GM23248 (cell line): ENCODE results near the gene VPS35L. TPM values are rescaled to one million over a fixed set of nuclear protein-coding genes. Genes with fewer than 3 reads are reported as not detected.

Experiments used
- DNase-seq: peaks from one replicate; pipeline ENCODE4 v3.0.0-alpha.2; 2015
- H2AFZ ChIP-seq: fragments of 200-600 bp; sonication (generic); 2 replicates; pipeline ENCODE4 v1.6.1; 2016; ENCODE audit warnings: antibody characterized with exemption
- H3F3A ChIP-seq: fragments of 200-600 bp; sonication (generic); 2 replicates; pipeline ENCODE4 v1.6.1; 2016; ENCODE audit warnings: mild to moderate bottlenecking, antibody characterized with exemption, mixed run types; ENCODE audit not compliant: insufficient read depth
- H3K27ac ChIP-seq: fragments of 200-600 bp; sonication (generic); 2 replicates; pipeline ENCODE4 v1.5.1; 2016; ENCODE audit warnings: mild to moderate bottlenecking
- H3K27me3 ChIP-seq: fragments of 200-600 bp; sonication (generic); replicated peaks from 2 replicates; pipeline ENCODE4 v1.6.1; 2016; ENCODE audit warnings: mild to moderate bottlenecking; ENCODE audit not compliant: insufficient read depth
- H3K36me3 ChIP-seq: fragments of 200-600 bp; sonication (generic); 2 replicates; pipeline ENCODE4 v1.6.1; 2016; ENCODE audit warnings: low read depth, mild to moderate bottlenecking
- H3K4me1 ChIP-seq: fragments of 200-600 bp; sonication (generic); 2 replicates; pipeline ENCODE4 v1.6.1; 2016; ENCODE audit warnings: mild to moderate bottlenecking; ENCODE audit not compliant: insufficient read depth
- H3K4me2 ChIP-seq: fragments of 200-600 bp; sonication (generic); one replicate; pipeline ENCODE4 v1.6.1; 2016; ENCODE audit warnings: mild to moderate bottlenecking; ENCODE audit not compliant: unreplicated experiment
- H3K4me3 ChIP-seq: fragments of 200-600 bp; sonication (generic); 2 replicates; pipeline ENCODE4 v1.5.1; 2016; ENCODE audit warnings: mild to moderate bottlenecking
- H3K79me2 ChIP-seq: fragments of 200-600 bp; sonication (generic); 2 replicates; pipeline ENCODE4 v1.6.1; 2016; ENCODE audit warnings: mild to moderate bottlenecking; ENCODE audit not compliant: insufficient read depth
- H3K9ac ChIP-seq: fragments of 200-600 bp; sonication (generic); 2 replicates; pipeline ENCODE4 v1.6.1; 2016; ENCODE audit warnings: mild to moderate bottlenecking
- H3K9me2 ChIP-seq: fragments of 200-600 bp; sonication (generic); 2 replicates; pipeline ENCODE4 v1.6.1; 2016; ENCODE audit warnings: mixed run types, mild to moderate bottlenecking, moderate library complexity; ENCODE audit not compliant: insufficient read depth
- H3K9me3 ChIP-seq: fragments of 200-600 bp; sonication (generic); one replicate; pipeline ENCODE4 v1.6.1; 2017; ENCODE audit warnings: low read depth
- H4K20me1 ChIP-seq: fragments of 200-600 bp; sonication (generic); 2 replicates; pipeline ENCODE4 v1.6.0; 2016; ENCODE audit not compliant: insufficient read depth
- EZH2 ChIP-seq: fragments of 200-600 bp; sonication (generic); IDR thresholded peaks from 2 replicates; pipeline ENCODE4 v1.6.1; 2018; ENCODE audit warnings: antibody characterized with exemption, mild to moderate bottlenecking; ENCODE audit not compliant: insufficient read depth, poor library complexity, severe bottlenecking
- EZH2phosphoT487 ChIP-seq: fragments of 200-600 bp; sonication (generic); IDR thresholded peaks from 2 replicates; pipeline ENCODE4 v1.6.1; 2018; ENCODE audit warnings: antibody characterized with exemption, moderate library complexity, mild to moderate bottlenecking, low read depth; ENCODE audit not compliant: insufficient read depth
- WGBS, 2 experiments: methylation state at CpG; one replicate each; pipeline ENCODE4 v1.1.6; 2015 to 2017; ENCODE audit warnings: low lambda C conversion rate in 2 of 2, low coverage in 1 of 2; ENCODE audit errors: missing lambda C conversion rate in 2 of 2; 5-methylcytosine and 5-hydroxymethylcytosine counted together
- in situ Hi-C: fragments of 300-500 bp; cut with MboI; formaldehyde crosslinking; loops from 2 replicates; pipeline ENCODE4 v1.15.0; 2020
- polyA plus RNA-seq: library from polyadenylated mRNA; unstranded; fragments of >200 nt; fragmentation: Nextera tagmentation; extraction: Ambion mirVana; gene quantifications from 2 replicates; pipeline ENCODE4 v1.2.1, GENCODE V29; 2016
- total RNA-seq: library from RNA; depleted of rRNA; stranded (reverse); fragments of >200 nt; shearing (Covaris generic); gene quantifications from 2 replicates; pipeline ENCODE4 v1.2.3, GENCODE V29; 2014; rRNA removed

Gene VPS35L, protein sequence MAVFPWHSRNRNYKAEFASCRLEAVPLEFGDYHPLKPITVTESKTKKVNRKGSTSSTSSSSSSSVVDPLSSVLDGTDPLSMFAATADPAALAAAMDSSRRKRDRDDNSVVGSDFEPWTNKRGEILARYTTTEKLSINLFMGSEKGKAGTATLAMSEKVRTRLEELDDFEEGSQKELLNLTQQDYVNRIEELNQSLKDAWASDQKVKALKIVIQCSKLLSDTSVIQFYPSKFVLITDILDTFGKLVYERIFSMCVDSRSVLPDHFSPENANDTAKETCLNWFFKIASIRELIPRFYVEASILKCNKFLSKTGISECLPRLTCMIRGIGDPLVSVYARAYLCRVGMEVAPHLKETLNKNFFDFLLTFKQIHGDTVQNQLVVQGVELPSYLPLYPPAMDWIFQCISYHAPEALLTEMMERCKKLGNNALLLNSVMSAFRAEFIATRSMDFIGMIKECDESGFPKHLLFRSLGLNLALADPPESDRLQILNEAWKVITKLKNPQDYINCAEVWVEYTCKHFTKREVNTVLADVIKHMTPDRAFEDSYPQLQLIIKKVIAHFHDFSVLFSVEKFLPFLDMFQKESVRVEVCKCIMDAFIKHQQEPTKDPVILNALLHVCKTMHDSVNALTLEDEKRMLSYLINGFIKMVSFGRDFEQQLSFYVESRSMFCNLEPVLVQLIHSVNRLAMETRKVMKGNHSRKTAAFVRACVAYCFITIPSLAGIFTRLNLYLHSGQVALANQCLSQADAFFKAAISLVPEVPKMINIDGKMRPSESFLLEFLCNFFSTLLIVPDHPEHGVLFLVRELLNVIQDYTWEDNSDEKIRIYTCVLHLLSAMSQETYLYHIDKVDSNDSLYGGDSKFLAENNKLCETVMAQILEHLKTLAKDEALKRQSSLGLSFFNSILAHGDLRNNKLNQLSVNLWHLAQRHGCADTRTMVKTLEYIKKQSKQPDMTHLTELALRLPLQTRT
- total RNA-seq (19.9 and 28.6 TPM in 2 replicates), polyA plus RNA-seq (58.2 and 58.8 TPM in 2 replicates)

DNA sequence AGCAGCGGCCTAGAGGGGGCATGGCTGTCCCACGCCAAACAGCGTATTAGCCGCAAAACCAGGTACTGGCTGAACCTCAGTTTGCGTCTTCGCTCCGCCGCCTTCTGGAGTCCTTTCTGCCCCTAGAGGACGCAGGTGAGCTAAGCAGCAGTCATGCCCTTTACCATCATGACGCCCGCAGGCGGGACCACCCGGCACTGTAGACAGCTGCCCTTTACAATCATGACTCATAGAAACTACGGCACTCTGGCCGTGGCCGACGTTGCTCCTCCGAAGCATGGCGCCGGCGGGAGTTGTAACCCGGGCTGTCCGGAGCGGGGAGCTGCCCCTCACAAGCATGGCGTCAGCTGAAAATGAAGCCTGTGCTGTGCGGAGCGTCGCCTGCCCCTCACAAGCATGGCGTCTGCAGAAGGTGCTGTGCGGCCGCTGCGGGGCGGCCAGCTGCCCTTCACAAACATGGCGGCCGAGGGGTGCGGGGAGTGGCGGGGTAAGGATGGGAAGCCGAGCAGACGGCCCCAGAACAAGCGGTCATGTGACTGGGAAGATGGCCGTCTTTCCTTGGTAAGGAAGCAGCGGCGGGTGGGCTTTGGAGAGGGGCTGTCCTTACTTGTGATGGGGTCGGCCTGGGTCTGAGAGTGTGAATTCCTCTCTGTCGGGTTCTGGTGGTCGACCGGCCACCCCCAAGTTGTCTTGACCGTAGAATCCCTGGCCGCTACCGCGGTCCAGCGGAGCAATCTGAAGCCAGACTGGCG lies at the start of gene VPS35L:
Gene VPS35L, plus strand, starts transcription at position 518 of the 752 bp plus-strand sequence. Its CDS starts 27 bp downstream, at position 545.
- in situ Hi-C loops = no loop called here
- Histone ChIP-seq H3K4me3 (peak within 1 kb of the TSS; percentile 93), H3K9me3 (no peaks in the 10 kb centered on the region), H3K27me3 (no peaks in the 10 kb centered on the region), H3K4me1 (peaks cover 4% of the 10 kb centered on the region; the same call in 1 of the 2 replicates), H3K79me2 (peaks cover 31% of the 10 kb centered on the region), H4K20me1 (no peaks in the 10 kb centered on the region), H2AFZ (peak within 1 kb of the TSS; percentile 99), H3K27ac (peak within 1 kb of the TSS; percentile 81), H3K36me3 (peaks cover 8% of the 10 kb centered on the region; the same call in 1 of the 2 replicates), H3K9ac (peak within 1 kb of the TSS; percentile 97), H3F3A (peaks cover 8% of the 10 kb centered on the region), H3K9me2 (no peaks in the 10 kb centered on the region), H3K4me2 (peak within 1 kb of the TSS; percentile 92)
- 1% methylated on average over 50 to 53 of the region's 53 CpGs for WGBS, 2 experiments
- DNase-seq = peak; percentile 99
- TF ChIP-seq EZH2 (no peak), EZH2phosphoT487 (no peak)

DNA sequence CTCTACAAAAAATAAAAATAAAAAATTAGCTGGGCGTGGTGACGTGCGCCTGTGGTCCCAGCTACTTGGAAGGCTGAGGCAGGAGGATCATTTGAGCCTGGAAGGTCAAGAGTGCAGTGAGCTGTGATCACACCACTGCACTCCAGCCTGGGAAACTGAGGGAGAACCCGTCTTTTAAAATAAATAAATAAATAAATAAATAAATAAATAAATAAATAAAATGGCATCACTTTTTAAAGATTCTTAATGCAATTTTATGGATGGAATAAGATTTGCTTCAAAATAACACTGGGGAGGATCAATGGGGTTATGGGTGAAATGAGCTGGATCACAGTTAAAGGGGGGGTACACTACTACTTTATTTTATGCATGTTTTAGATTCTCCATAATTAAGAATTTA lies 48.5 kb upstream of the VPS35L start:
- in situ Hi-C loops = loop anchor here (25.0 kb wide), 1 partner anchor 420 kb away; no protein-coding TSS in a partner anchor
- peaks cover 13% of the 10 kb centered on the region; the same call in 1 of the 2 replicates for H3K36me3 ChIP-seq

DNA sequence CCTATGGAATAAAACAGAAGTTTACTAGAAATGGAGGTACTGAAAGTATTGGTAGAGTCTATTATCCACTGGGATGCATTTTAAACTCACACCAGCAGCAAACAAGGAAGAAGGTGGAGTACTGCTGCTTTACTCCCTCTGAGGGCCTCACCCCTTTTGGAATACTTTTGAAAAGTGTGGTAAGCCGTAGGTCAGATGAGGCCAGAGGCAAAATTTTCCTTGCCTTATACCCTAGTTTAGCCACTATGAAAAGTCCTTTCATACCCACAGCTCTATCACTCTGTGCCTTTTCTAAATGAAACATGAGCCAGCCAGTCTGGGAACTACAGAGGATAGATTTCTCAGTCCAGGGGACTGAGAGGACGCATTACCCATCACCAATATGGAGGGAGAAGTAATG lies 47.6 kb upstream of the VPS35L start:
- 99 to 100% methylated on average over 2 of the region's 2 CpGs for WGBS, 2 experiments

More for the DNA sequence above, 48.5 kb upstream of the VPS35L start:
- no peak overlapping the region for H3K9ac ChIP-seq
- no peaks in the 10 kb centered on the region for H3K4me1 ChIP-seq
- no peaks in the 10 kb centered on the region for H4K20me1 ChIP-seq
- no peaks in the 10 kb centered on the region for H3K79me2 ChIP-seq
- H3K27me3 ChIP-seq = no peaks in the 10 kb centered on the region
- DNase-seq = no peak
- H3K4me3 ChIP-seq = no peak overlapping the region
- H2AFZ ChIP-seq = no peak overlapping the region
- no peaks in the 10 kb centered on the region for H3K9me2 ChIP-seq
- H3K4me2 ChIP-seq = no peak overlapping the region
- H3K9me3 ChIP-seq = no peaks in the 10 kb centered on the region
- TF ChIP-seq EZH2 = no peak
- TF ChIP-seq EZH2phosphoT487 = no peak
- WGBS, 2 experiments = 98% methylated on average over 4 of the region's 4 CpGs
- peaks cover 8% of the 10 kb centered on the region; the same call in 1 of the 2 replicates for H3F3A ChIP-seq
- H3K27ac ChIP-seq = no peak overlapping the region

More for the DNA sequence above, 47.6 kb upstream of the VPS35L start:
- in situ Hi-C loops = loop anchor here (25.0 kb wide), 1 partner anchor 421 kb away; no protein-coding TSS in a partner anchor
- Histone ChIP-seq H4K20me1 (no peaks in the 10 kb centered on the region), H3K4me3 (no peak overlapping the region), H3K36me3 (peaks cover 12% of the 10 kb centered on the region; the same call in 1 of the 2 replicates), H2AFZ (no peak overlapping the region), H3K9me2 (no peaks in the 10 kb centered on the region), H3F3A (peaks cover 8% of the 10 kb centered on the region; the same call in 1 of the 2 replicates), H3K4me2 (no peak overlapping the region), H3K4me1 (no peaks in the 10 kb centered on the region), H3K27ac (no peak overlapping the region), H3K9ac (no peak overlapping the region), H3K79me2 (no peaks in the 10 kb centered on the region), H3K9me3 (no peaks in the 10 kb centered on the region), H3K27me3 (no peaks in the 10 kb centered on the region)
- DNase-seq = no peak
- TF ChIP-seq EZH2phosphoT487 (no peak), EZH2 (no peak)
